IMR-90 (cell line): Measurements from ENCODE around the gene CD99L2. TPM values are rescaled to one million over a fixed set of nuclear protein-coding genes. Genes with fewer than 3 reads are reported as not detected.

Experiments
- ATAC-seq: fragments of 200-7000 bp; cut with Tn5 transposase; 2 replicates; pipeline ENCODE4 v1.9.1; 2020; ENCODE audit warnings: low read depth, mild to moderate bottlenecking, moderate library complexity
- BruUV-seq: library from RNA; stranded (reverse); fragments of 400-500 nt; replicated peaks from 2 replicates; lab custom pipeline; 2021; lab: Mats Ljungman, UMichigan
- CTCF ChIA-PET: fragments of 300-600 bp; formaldehyde crosslinking; extraction: SDS; loops from one replicate; lab custom pipeline; 2021; ENCODE audit warnings: antibody characterized with exemption; lab: Yijun Ruan, JAX
- POLR2A ChIA-PET: fragments of 300-600 bp; sonication (Branson Sonifier 250); formaldehyde crosslinking; loops from one replicate; lab custom pipeline; 2022; ENCODE audit warnings: antibody characterized with exemption; ENCODE audit not compliant: unreplicated experiment; lab: Charles Lee
- DNase-seq: peaks from one replicate; pipeline ENCODE4 v3.0.0; 2013
- H2AFZ ChIP-seq: replicated peaks from 2 replicates; pipeline ENCODE3; 2013; ENCODE audit warnings: low read length, mild to moderate bottlenecking; ENCODE audit not compliant: poor library complexity
- H2AK5ac ChIP-seq: 2 replicates; pipeline ENCODE4 v1.6.1; 2013; ENCODE audit warnings: low read depth, low read length, inconsistent platforms
- H2AK9ac ChIP-seq: replicated peaks from 2 replicates; pipeline ENCODE3; 2013; ENCODE audit warnings: mild to moderate bottlenecking, low read depth, low read length, moderate library complexity; ENCODE audit not compliant: poor library complexity
- H2BK120ac ChIP-seq: 2 replicates; pipeline ENCODE4 v1.6.1; 2013; ENCODE audit warnings: low read depth, low read length, inconsistent platforms
- H2BK15ac ChIP-seq: 3 replicates; pipeline ENCODE4 v1.6.1; 2013; ENCODE audit warnings: low read depth, low read length, inconsistent platforms
- H2BK20ac ChIP-seq: 2 replicates; pipeline ENCODE4 v1.6.1; 2013; ENCODE audit warnings: low read depth, mild to moderate bottlenecking, inconsistent platforms, low read length, moderate library complexity
- H2BK5ac ChIP-seq: 2 replicates; pipeline ENCODE4 v1.6.1; 2013; ENCODE audit warnings: mild to moderate bottlenecking, low read depth, low read length, inconsistent platforms; ENCODE audit not compliant: poor library complexity, severe bottlenecking
- H3K14ac ChIP-seq: replicated peaks from 2 replicates; pipeline ENCODE4 v1.6.1; 2013; ENCODE audit warnings: low read depth, low read length, inconsistent platforms
- H3K18ac ChIP-seq: 2 replicates; pipeline ENCODE4 v1.6.1; 2013; ENCODE audit warnings: low read depth, low read length, control low read depth
- H3K23ac ChIP-seq: 2 replicates; pipeline ENCODE4 v1.6.1; 2013; ENCODE audit warnings: low read depth, low read length, inconsistent platforms
- H3K27ac ChIP-seq: 2 replicates; pipeline ENCODE4 v1.5.1; 2013; ENCODE audit warnings: mild to moderate bottlenecking, control low read depth, low read length; ENCODE audit not compliant: insufficient read depth
- H3K27me3 ChIP-seq: 2 replicates; pipeline ENCODE4 v1.6.1; 2013; ENCODE audit warnings: low read length; ENCODE audit not compliant: control insufficient read depth, insufficient read depth
- H3K36me3 ChIP-seq: 2 replicates; pipeline ENCODE4 v1.6.1; 2013; ENCODE audit warnings: low read length, mixed read lengths; ENCODE audit not compliant: control insufficient read depth, insufficient read depth
- H3K4ac ChIP-seq: 2 replicates; pipeline ENCODE4 v1.6.1; 2013; ENCODE audit warnings: low read depth, low read length, inconsistent platforms
- H3K4me1 ChIP-seq: 2 replicates; pipeline ENCODE4 v1.6.1; 2013; ENCODE audit warnings: low read length, mixed read lengths; ENCODE audit not compliant: control insufficient read depth, insufficient read depth
- H3K4me2 ChIP-seq: 2 replicates; pipeline ENCODE4 v1.6.1; 2013; ENCODE audit warnings: low read depth, mild to moderate bottlenecking, control low read depth, low read length, moderate library complexity
- H3K4me3 ChIP-seq: 2 replicates; pipeline ENCODE4 v1.5.1; 2013; ENCODE audit warnings: low read depth, mild to moderate bottlenecking, control low read depth, low read length, moderate library complexity; ENCODE audit not compliant: insufficient read depth
- H3K56ac ChIP-seq: 2 replicates; pipeline ENCODE4 v1.6.1; 2013; ENCODE audit warnings: low read length, inconsistent platforms; ENCODE audit not compliant: insufficient read depth; ENCODE audit errors: extremely low read depth
- H3K79me1 ChIP-seq, 2 experiments: 2 replicates each; pipeline ENCODE4 v1.6.1; 2013; ENCODE audit warnings: low read length in 2 of 2, inconsistent platforms in 1 of 2, low read depth in 1 of 2
- H3K9ac ChIP-seq: 2 replicates; pipeline ENCODE4 v1.6.1; 2013; ENCODE audit warnings: low read depth, low read length, control low read depth
- H3K9me1 ChIP-seq: 2 replicates; pipeline ENCODE4 v1.6.1; 2013; ENCODE audit warnings: low read length, inconsistent platforms; ENCODE audit not compliant: insufficient read depth
- H3K9me3 ChIP-seq: 2 replicates; pipeline ENCODE4 v1.6.1; 2013; ENCODE audit warnings: low read length; ENCODE audit not compliant: control insufficient read depth, insufficient read depth
- H4K20me1 ChIP-seq: 2 replicates; pipeline ENCODE4 v1.6.1; 2013; ENCODE audit warnings: low read length, inconsistent platforms; ENCODE audit not compliant: insufficient read depth
- H4K5ac ChIP-seq: 2 replicates; pipeline ENCODE4 v1.6.1; 2013; ENCODE audit warnings: mild to moderate bottlenecking, low read depth, low read length, control low read depth
- H4K8ac ChIP-seq, 2 experiments: 2 replicates each; pipeline ENCODE4 v1.6.1; 2013; ENCODE audit warnings: low read depth in 2 of 2, low read length in 2 of 2, control low read depth in 1 of 2, inconsistent platforms in 1 of 2
- H4K91ac ChIP-seq: 2 replicates; pipeline ENCODE4 v1.6.1; 2013; ENCODE audit warnings: low read depth, low read length, inconsistent platforms; ENCODE audit not compliant: insufficient read depth
- CEBPB ChIP-seq: IDR thresholded peaks from 2 replicates; pipeline ENCODE4 v1.6.1; 2012; ENCODE audit warnings: low read depth, low read length, improper control_type of control experiment
- FOS ChIP-seq: fragments of 150-350 bp; IDR thresholded peaks from 2 replicates; pipeline ENCODE4 v1.6.1; 2016; ENCODE audit warnings: low read depth, low read length
- MAFK ChIP-seq: IDR thresholded peaks from 2 replicates; pipeline ENCODE4 v1.6.1; 2012; ENCODE audit warnings: low read depth, low read length, improper control_type of control experiment
- MXI1 ChIP-seq: IDR thresholded peaks from 2 replicates; pipeline ENCODE4 v1.6.1; 2012; ENCODE audit warnings: low read depth, mild to moderate bottlenecking, low read length, moderate library complexity, borderline replicate concordance
- NFE2L2 ChIP-seq: fragments of 150-350 bp; IDR thresholded peaks from 2 replicates; pipeline ENCODE4 v1.6.1; 2016; ENCODE audit warnings: low read depth, mild to moderate bottlenecking, low read length
- POLR2A ChIP-seq: IDR thresholded peaks from 2 replicates; pipeline ENCODE4 v1.6.1; 2012; ENCODE audit warnings: mild to moderate bottlenecking, low read depth, low read length
- RAD21 ChIP-seq: IDR thresholded peaks from 2 replicates; pipeline ENCODE4 v1.6.1; 2012; ENCODE audit warnings: low read length, improper control_type of control experiment
- RCOR1 ChIP-seq: IDR thresholded peaks from 2 replicates; pipeline ENCODE4 v1.6.1; 2012; ENCODE audit warnings: mild to moderate bottlenecking, low read length, improper control_type of control experiment; ENCODE audit not compliant: insufficient replicate concordance
- RFX5 ChIP-seq: IDR thresholded peaks from 2 replicates; pipeline ENCODE4 v1.8.0; 2012; ENCODE audit warnings: low read depth, mild to moderate bottlenecking, low read length, moderate library complexity
- SMC3 ChIP-seq: fragments of 150-350 bp; IDR thresholded peaks from 2 replicates; pipeline ENCODE4 v1.6.1; 2016; ENCODE audit warnings: low read depth, mild to moderate bottlenecking, antibody characterized with exemption, low read length, moderate library complexity
- WGBS, 2 experiments: methylation state at CpG; one replicate each; pipeline versions ENCODE4 v1.1.5 to v1.1.7; 2013; ENCODE audit warnings: missing lambda C conversion rate in 2 of 2; ENCODE audit not compliant: insufficient read length in 1 of 2; ENCODE audit errors: extremely low coverage in 2 of 2; 5-methylcytosine and 5-hydroxymethylcytosine counted together
- dilution Hi-C: fragments of 300-500 bp; cut with HindIII; formaldehyde crosslinking; loops from one replicate; pipeline ENCODE4 v1.14.3; 2018; ENCODE audit warnings: low sequenced_read_pairs; ENCODE audit not compliant: unreplicated experiment
- in situ Hi-C: fragments of 300-500 bp; cut with MboI; formaldehyde crosslinking; loops from 3 replicates; pipeline ENCODE4 v1.14.3; 2019; ENCODE audit warnings: low sequenced_read_pairs, inconsistent platforms, mixed read lengths
- intact Hi-C: fragments of 100-400 bp; cut with micrococcal nuclease; formaldehyde crosslinking; loops from 2 replicates; pipeline ENCODE4 v1.10.0; 2022
- polyA plus RNA-seq, 3 experiments: library from polyadenylated mRNA; depleted of rRNA; stranded (reverse); fragments of >200 nt; gene quantifications; 2 replicates each; pipeline ENCODE4 v1.2.3, GENCODE V29; 2012; ENCODE audit warnings: low replicate concordance in 1 of 3
- total RNA-seq: library from RNA; depleted of rRNA; stranded (reverse); fragments of >200 nt; gene quantifications from 2 replicates; pipeline ENCODE4 v1.2.3, GENCODE V29; 2012
- TF ChIP-seq, protein P1 (sequence below): fragments of 150-350 bp; IDR thresholded peaks from 2 replicates; pipeline ENCODE4 v1.6.1; 2017; ENCODE audit warnings: mild to moderate bottlenecking, antibody characterized with exemption, low read length, low read depth

The CD99L2 gene
- total and polyA plus RNA-seq, 2 of the 4 experiments (the other 2 are of a cell fraction) = 17.4 to 41.4 TPM

DNA sequence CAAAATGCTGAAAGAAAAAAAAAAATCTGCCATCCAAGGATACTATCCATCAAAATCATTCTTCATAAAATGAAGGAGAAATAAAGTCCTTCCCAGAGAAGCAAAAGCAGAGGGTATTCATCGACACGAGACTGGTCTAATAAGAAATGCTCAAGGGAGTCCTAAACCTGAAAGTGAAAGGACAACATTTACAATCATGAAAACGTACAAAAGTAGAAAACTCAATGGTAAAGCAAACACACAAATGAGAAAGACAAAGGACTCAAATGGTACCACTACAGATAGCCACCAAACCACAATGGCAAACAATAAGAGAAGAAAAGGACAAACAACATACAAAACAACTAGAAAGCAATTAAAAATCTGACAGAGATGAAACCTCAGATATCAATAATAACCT lies 41.0 kb downstream of the CD99L2 start:
- Histone ChIP-seq H2BK20ac (no peak overlapping the region), H4K91ac (no peak overlapping the region), H2BK5ac (no peak overlapping the region), H4K8ac (no peak overlapping the region), H3K9me1 (no peaks in the 10 kb centered on the region), H3K36me3 (no peaks in the 10 kb centered on the region), H2AK9ac (no peak overlapping the region), H3K9me3 (peaks cover 2% of the 10 kb centered on the region; the same call in 1 of the 2 replicates), H3K4me3 (no peak overlapping the region), H3K4ac (no peak overlapping the region), H2BK120ac (no peak overlapping the region), H4K5ac (no peak overlapping the region), H3K27me3 (no peaks in the 10 kb centered on the region), H3K9ac (no peak overlapping the region), H3K4me2 (no peak overlapping the region), H3K27ac (no peak overlapping the region), H3K23ac (no peak overlapping the region), H3K4me1 (no peaks in the 10 kb centered on the region), H3K56ac (no peak overlapping the region), H3K79me1 (no peaks in the 10 kb centered on the region), H2AK5ac (no peak overlapping the region), H3K18ac (no peak overlapping the region), H4K20me1 (no peaks in the 10 kb centered on the region), H2AFZ (no peak overlapping the region), H3K14ac (no peak overlapping the region), H2BK15ac (no peak overlapping the region)
- no CpG with 5 or more reads among the region's 3 CpGs for WGBS, 2 experiments
- intact Hi-C loops = no loop called here
- ATAC-seq (no peak), DNase-seq (no peak)
- POLR2A ChIA-PET = no interaction called here
- dilution Hi-C loops = no loop called here
- TF ChIP-seq CEBPB (no peak), RFX5 (no peak), NFE2L2 (no peak), RCOR1 (no peak), FOS (no peak), RAD21 (no peak), MAFK (no peak), MXI1 (no peak), SMC3 (no peak), POLR2A (no peak)
- TF ChIP-seq, protein P1, sequence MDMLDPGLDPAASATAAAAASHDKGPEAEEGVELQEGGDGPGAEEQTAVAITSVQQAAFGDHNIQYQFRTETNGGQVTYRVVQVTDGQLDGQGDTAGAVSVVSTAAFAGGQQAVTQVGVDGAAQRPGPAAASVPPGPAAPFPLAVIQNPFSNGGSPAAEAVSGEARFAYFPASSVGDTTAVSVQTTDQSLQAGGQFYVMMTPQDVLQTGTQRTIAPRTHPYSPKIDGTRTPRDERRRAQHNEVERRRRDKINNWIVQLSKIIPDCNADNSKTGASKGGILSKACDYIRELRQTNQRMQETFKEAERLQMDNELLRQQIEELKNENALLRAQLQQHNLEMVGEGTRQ = no peak
- no TSS peak for BruUV-seq
- in situ Hi-C loops = no loop called here
- CTCF ChIA-PET = no interaction called here
